Upper lobe of right lung (tissue), 1 donor: ENCODE results near the gene RPS6KC1. TPM values are rescaled to one million over a fixed set of nuclear protein-coding genes. Genes with fewer than 3 reads are reported as not detected.
A peak's percentile ranks its signal among the peaks of the same experiment; 100 is the strongest.

Source experiments
- ATAC-seq: fragments of 200-7000 bp; cut with Tn5 transposase; one replicate; pipeline ENCODE4 v1.9.1; 2020; ENCODE audit warnings: mild to moderate bottlenecking, moderate library complexity
- DNase-seq: peaks from one replicate; pipeline ENCODE4 v3.0.0-alpha.2; 2020
- H3K27ac ChIP-seq: fragments of 200-600 bp; one replicate; pipeline ENCODE4 v1.8.0; 2022
- H3K27me3 ChIP-seq: fragments of 200-600 bp; one replicate; pipeline ENCODE4 v1.8.0; 2022; ENCODE audit warnings: mild to moderate bottlenecking
- H3K36me3 ChIP-seq: fragments of 200-600 bp; one replicate; pipeline ENCODE4 v1.8.0; 2022
- H3K4me1 ChIP-seq: fragments of 200-600 bp; one replicate; pipeline ENCODE4 v1.8.0; 2022
- H3K4me3 ChIP-seq: fragments of 200-600 bp; one replicate; pipeline ENCODE4 v1.8.0; 2022; ENCODE audit warnings: mild to moderate bottlenecking
- H3K9me3 ChIP-seq: fragments of 200-600 bp; one replicate; pipeline ENCODE4 v1.8.0; 2022
- CTCF ChIP-seq: fragments of 200-600 bp; IDR thresholded peaks from one replicate; pipeline ENCODE4 v1.8.0; 2022; ENCODE audit warnings: antibody characterized with exemption
- intact Hi-C: fragments of 100-400 bp; cut with DNase I; formaldehyde crosslinking; loops from one replicate; pipeline ENCODE4 v1.11.0; 2022
- total RNA-seq: library from RNA; stranded (reverse); fragmentation: NEBNext Ultra II Directional; extraction: Animal tissue kit (Norgen Biotek cat#: 25700); gene quantifications from one replicate; pipeline ENCODE4 v1.2.1, GENCODE V29; 2021
- donor health status: DM: no; HTN: yes; CAD: no; lungs with severe emphysema.

The RPS6KC1 gene
- total RNA-seq, 1 donor from 2014 or later = 15.1 TPM

- Histone ChIP-seq H3K9me3 (no peaks in the 10 kb centered on the region), H3K4me3 (no peak overlapping the region), H3K4me1 (no peaks in the 10 kb centered on the region), H3K27ac (no peak overlapping the region), H3K36me3 (no peaks in the 10 kb centered on the region), H3K27me3 (no peaks in the 10 kb centered on the region)
- DNase-seq = no peak
- ATAC-seq = no peak
- intact Hi-C loops = no loop called here
- TF ChIP-seq CTCF = no peak
Measured at GRCh38 chr1:213286235-213286634, 235.2 kb downstream of the RPS6KC1 start.

GRCh38 chr1:213287987-213288386, 236.9 kb downstream of the RPS6KC1 start:
- no peaks in the 10 kb centered on the region for H3K4me1 ChIP-seq
- intact Hi-C loops = no loop called here
- DNase-seq (no peak), ATAC-seq (peak; percentile 38)
- no peak overlapping the region for H3K4me3 ChIP-seq
- H3K27ac ChIP-seq = no peak overlapping the region
- no peaks in the 10 kb centered on the region for H3K27me3 ChIP-seq
- H3K9me3 ChIP-seq = no peaks in the 10 kb centered on the region
- no peaks in the 10 kb centered on the region for H3K36me3 ChIP-seq
- no peak for TF ChIP-seq CTCF

- peak; percentile 60 for ATAC-seq
- H3K4me3 ChIP-seq = no peak overlapping the region
- H3K9me3 ChIP-seq = no peaks in the 10 kb centered on the region
- H3K4me1 ChIP-seq = no peaks in the 10 kb centered on the region
- no peaks in the 10 kb centered on the region for H3K36me3 ChIP-seq
- DNase-seq = no peak
- no peaks in the 10 kb centered on the region for H3K27me3 ChIP-seq
- TF ChIP-seq CTCF = no peak
- no peak overlapping the region for H3K27ac ChIP-seq
- intact Hi-C loops = no loop called here
Measured at GRCh38 chr1:213291526-213291925, 240.5 kb downstream of the RPS6KC1 start.

GRCh38 chr1:213292614-213293013, 241.6 kb downstream of the RPS6KC1 start:
- DNase-seq (no peak), ATAC-seq (no peak)
- Histone ChIP-seq H3K9me3 (no peaks in the 10 kb centered on the region), H3K27me3 (no peaks in the 10 kb centered on the region), H3K36me3 (no peaks in the 10 kb centered on the region), H3K4me3 (no peak overlapping the region), H3K4me1 (no peaks in the 10 kb centered on the region), H3K27ac (no peak overlapping the region)
- no peak for TF ChIP-seq CTCF
- intact Hi-C loops = no loop called here

GRCh38 chr1:213295860-213296259, 244.8 kb downstream of the RPS6KC1 start:
- no peak overlapping the region for H3K27ac ChIP-seq
- no peaks in the 10 kb centered on the region for H3K27me3 ChIP-seq
- no peak for DNase-seq
- H3K36me3 ChIP-seq = no peaks in the 10 kb centered on the region
- ATAC-seq = no peak
- no peak overlapping the region for H3K4me3 ChIP-seq
- H3K4me1 ChIP-seq = no peaks in the 10 kb centered on the region
- H3K9me3 ChIP-seq = no peaks in the 10 kb centered on the region
- intact Hi-C loops = no loop called here
- no peak for TF ChIP-seq CTCF

GRCh38 chr1:213296558-213296957, 245.5 kb downstream of the RPS6KC1 start:
- Histone ChIP-seq H3K27ac (no peak overlapping the region), H3K27me3 (no peaks in the 10 kb centered on the region), H3K9me3 (no peaks in the 10 kb centered on the region), H3K4me1 (no peaks in the 10 kb centered on the region), H3K36me3 (no peaks in the 10 kb centered on the region), H3K4me3 (no peak overlapping the region)
- ATAC-seq (no peak), DNase-seq (no peak)
- TF ChIP-seq CTCF = no peak
- intact Hi-C loops = no loop called here
